HFFc6 (cell line): Measurements from ENCODE around the gene PRKG1. TPM values are rescaled to one million over a fixed set of nuclear protein-coding genes. Genes with fewer than 3 reads are reported as not detected.
A peak's percentile ranks its signal among the peaks of the same experiment; 100 is the strongest.

ENCODE experiments used
- DNase-seq: peaks from one replicate; pipeline ENCODE4 v3.0.0-alpha.2; 2018
- H3K27ac Mint-ChIP-seq: 2 replicates; pipeline ENCODE4 v1.8.0; 2020; ENCODE audit warnings: mild to moderate bottlenecking, mixed read lengths
- H3K27me3 Mint-ChIP-seq: 2 replicates; pipeline ENCODE4 v1.8.0; 2021; ENCODE audit warnings: mild to moderate bottlenecking, moderate library complexity, mixed read lengths; ENCODE audit not compliant: insufficient read depth
- H3K36me3 Mint-ChIP-seq: 2 replicates; pipeline ENCODE4 v1.8.0; 2021; ENCODE audit warnings: low read depth, mixed read lengths
- H3K4me1 Mint-ChIP-seq: 2 replicates; pipeline ENCODE4 v1.8.0; 2020; ENCODE audit warnings: low read depth, mixed read lengths
- H3K4me3 Mint-ChIP-seq: 2 replicates; pipeline ENCODE4 v1.8.0; 2020; ENCODE audit warnings: mild to moderate bottlenecking, moderate library complexity, mixed read lengths
- H3K9me3 Mint-ChIP-seq: 2 replicates; pipeline ENCODE4 v1.8.0; 2020; ENCODE audit warnings: mild to moderate bottlenecking, mixed read lengths
- CTCF ChIP-seq: fragments of 200-600 bp; sonication (generic); IDR thresholded peaks from 2 replicates; pipeline ENCODE4 v1.5.0; 2021; ENCODE audit warnings: antibody characterized with exemption, mild to moderate bottlenecking
- total RNA-seq, 6 experiments: library from RNA; stranded (reverse); fragmentation: NEBNext Ultra II Directional; extraction: Animal tissue kit (Norgen Biotek cat#: 25700); gene quantifications; 2 replicates in 1 of 6; 3 replicates in 5 of 6; pipeline ENCODE4 v1.2.3, GENCODE V29; 2021

The PRKG1 gene
- total RNA-seq, 6 experiments from 2014 or later = 9.3 to 10.1 (median 9.8) TPM

- DNase-seq = peak; percentile 40
- peaks cover 80% of the 10 kb centered on the region for H3K4me1 Mint-ChIP-seq
- peak overlapping the region; percentile 74 for H3K27ac Mint-ChIP-seq
- H3K27me3 Mint-ChIP-seq = no peaks in the 10 kb centered on the region
- peak overlapping the region; percentile 50 for H3K4me3 Mint-ChIP-seq
- no peak for TF ChIP-seq CTCF
- H3K36me3 Mint-ChIP-seq = peaks cover 20% of the 10 kb centered on the region
- H3K9me3 Mint-ChIP-seq = no peaks in the 10 kb centered on the region
Measured at GRCh38 chr10:52322936-52323335, 1248.6 kb downstream of the PRKG1 start.

GRCh38 chr10:52326382-52326781 is 1252.1 kb downstream of the PRKG1 start:
- no peaks in the 10 kb centered on the region for H3K27me3 Mint-ChIP-seq
- TF ChIP-seq CTCF = no peak
- peak overlapping the region; percentile 9 for H3K27ac Mint-ChIP-seq
- H3K9me3 Mint-ChIP-seq = no peaks in the 10 kb centered on the region
- peaks cover 18% of the 10 kb centered on the region for H3K36me3 Mint-ChIP-seq
- peaks cover 63% of the 10 kb centered on the region for H3K4me1 Mint-ChIP-seq
- no peak overlapping the region for H3K4me3 Mint-ChIP-seq
- no peak for DNase-seq

- H3K27ac Mint-ChIP-seq = no peak overlapping the region
Measured at GRCh38 chr10:52331638-52332364, 1257.5 kb downstream of the PRKG1 start.

GRCh38 chr10:52332815-52333214 is 1258.5 kb downstream of the PRKG1 start:
- H3K4me3 Mint-ChIP-seq = no peak overlapping the region
- H3K36me3 Mint-ChIP-seq = peaks cover 15% of the 10 kb centered on the region
- no peaks in the 10 kb centered on the region for H3K27me3 Mint-ChIP-seq
- no peak for DNase-seq
- H3K4me1 Mint-ChIP-seq = peaks cover 70% of the 10 kb centered on the region
- no peak for TF ChIP-seq CTCF
- H3K27ac Mint-ChIP-seq = peak overlapping the region; percentile 10; the same call in 1 of the 2 replicates
- no peaks in the 10 kb centered on the region for H3K9me3 Mint-ChIP-seq

More at GRCh38 chr10:52331638-52332364, 1257.5 kb downstream of the PRKG1 start:
- peaks cover 68% of the 10 kb centered on the region for H3K4me1 Mint-ChIP-seq
- DNase-seq = no peak
- peaks cover 10% of the 10 kb centered on the region for H3K36me3 Mint-ChIP-seq
- H3K4me3 Mint-ChIP-seq = no peak overlapping the region
- H3K9me3 Mint-ChIP-seq = no peaks in the 10 kb centered on the region
- no peaks in the 10 kb centered on the region for H3K27me3 Mint-ChIP-seq
- TF ChIP-seq CTCF = no peak

GRCh38 chr10:52334595-52334994 is 1260.3 kb downstream of the PRKG1 start:
- peaks cover 66% of the 10 kb centered on the region for H3K4me1 Mint-ChIP-seq
- H3K27me3 Mint-ChIP-seq = no peaks in the 10 kb centered on the region
- no peaks in the 10 kb centered on the region for H3K9me3 Mint-ChIP-seq
- no peak for TF ChIP-seq CTCF
- H3K4me3 Mint-ChIP-seq = no peak overlapping the region
- H3K36me3 Mint-ChIP-seq = peaks cover 8% of the 10 kb centered on the region; the same call in 1 of the 2 replicates
- no peak for DNase-seq
- peak overlapping the region; percentile 86 for H3K27ac Mint-ChIP-seq
